Activated B cell treated with CpG ODN at 0.5 μM for 24 hours (primary cell): Measurements from ENCODE around the gene TYW3. TPM values are rescaled to one million over a fixed set of nuclear protein-coding genes. Genes with fewer than 3 reads are reported as not detected.
"Not testable (repeated sequence)": the region's sequence is repeated elsewhere in the genome, so short reads cannot be mapped to it uniquely, and the experiment has no call there.

Source experiments
- ATAC-seq: fragments of 200-7000 bp; cut with Tn5 transposase; one replicate; pipeline ENCODE4 v1.10.0; 2021; ENCODE audit warnings: low read depth, mild to moderate bottlenecking, moderate library complexity
- CTCF ChIA-PET: fragments of 350-600 bp; sonication (Branson Sonifier 250); formaldehyde crosslinking; loops from one replicate; lab custom pipeline; 2021; ENCODE audit warnings: antibody characterized with exemption; lab: Charles Lee
- POLR2A ChIA-PET: fragments of 350-600 bp; sonication (Branson Sonifier 250); formaldehyde crosslinking; loops from one replicate; lab custom pipeline; 2021; ENCODE audit warnings: antibody characterized with exemption; lab: Charles Lee
- DNase-seq: peaks from one replicate; pipeline ENCODE4 v3.0.0; 2022
- H3K27ac Mint-ChIP-seq: one replicate; pipeline ENCODE4 v1.8.0; 2020; ENCODE audit warnings: mixed read lengths
- H3K27me3 Mint-ChIP-seq: one replicate; pipeline ENCODE4 v1.8.0; 2021; ENCODE audit warnings: mixed read lengths
- H3K36me3 Mint-ChIP-seq: one replicate; pipeline ENCODE4 v1.8.0; 2021; ENCODE audit warnings: low read depth, mixed read lengths
- H3K4me1 Mint-ChIP-seq: one replicate; pipeline ENCODE4 v1.8.0; 2021; ENCODE audit warnings: mixed read lengths
- H3K4me3 Mint-ChIP-seq: one replicate; pipeline ENCODE4 v1.8.0; 2020; ENCODE audit warnings: mild to moderate bottlenecking, mixed read lengths
- H3K9me3 Mint-ChIP-seq: one replicate; pipeline ENCODE4 v1.8.0; 2020; ENCODE audit warnings: mixed read lengths
- intact Hi-C: fragments of 100-400 bp; cut with micrococcal nuclease; formaldehyde crosslinking; loops from one replicate; pipeline ENCODE4 v1.15.1; 2024
- total RNA-seq: library from RNA; stranded (reverse); gene quantifications from 2 replicates; pipeline ENCODE4 v1.2.3, GENCODE V29; 2022
- TF ChIP-seq, protein P1 (sequence below): fragments of 200-600 bp; IDR thresholded peaks from one replicate; pipeline ENCODE4 v1.8.0; 2022; ENCODE audit warnings: antibody characterized with exemption, mild to moderate bottlenecking

The TYW3 gene
- total RNA-seq, 1 donor from 2014 or later = 32.6 TPM

GRCh38 chr1:74755475-74755874 is 22.5 kb downstream of the TYW3 start:
- CTCF ChIA-PET = no interaction called here
- Mint-ChIP-seq H3K4me1 (no peaks in the 10 kb centered on the region), H3K36me3 (peaks cover 86% of the 10 kb centered on the region), H3K9me3 (peaks cover 10% of the 10 kb centered on the region), H3K27me3 (no peaks in the 10 kb centered on the region), H3K27ac (no peak overlapping the region), H3K4me3 (no peak overlapping the region)
- DNase-seq (no peak), ATAC-seq (no peak)
- intact Hi-C loops = no loop called here
- TF ChIP-seq, protein P1, sequence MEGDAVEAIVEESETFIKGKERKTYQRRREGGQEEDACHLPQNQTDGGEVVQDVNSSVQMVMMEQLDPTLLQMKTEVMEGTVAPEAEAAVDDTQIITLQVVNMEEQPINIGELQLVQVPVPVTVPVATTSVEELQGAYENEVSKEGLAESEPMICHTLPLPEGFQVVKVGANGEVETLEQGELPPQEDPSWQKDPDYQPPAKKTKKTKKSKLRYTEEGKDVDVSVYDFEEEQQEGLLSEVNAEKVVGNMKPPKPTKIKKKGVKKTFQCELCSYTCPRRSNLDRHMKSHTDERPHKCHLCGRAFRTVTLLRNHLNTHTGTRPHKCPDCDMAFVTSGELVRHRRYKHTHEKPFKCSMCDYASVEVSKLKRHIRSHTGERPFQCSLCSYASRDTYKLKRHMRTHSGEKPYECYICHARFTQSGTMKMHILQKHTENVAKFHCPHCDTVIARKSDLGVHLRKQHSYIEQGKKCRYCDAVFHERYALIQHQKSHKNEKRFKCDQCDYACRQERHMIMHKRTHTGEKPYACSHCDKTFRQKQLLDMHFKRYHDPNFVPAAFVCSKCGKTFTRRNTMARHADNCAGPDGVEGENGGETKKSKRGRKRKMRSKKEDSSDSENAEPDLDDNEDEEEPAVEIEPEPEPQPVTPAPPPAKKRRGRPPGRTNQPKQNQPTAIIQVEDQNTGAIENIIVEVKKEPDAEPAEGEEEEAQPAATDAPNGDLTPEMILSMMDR = no peak
- POLR2A ChIA-PET = interaction anchor here (1.1 kb wide), 1 partner anchor 17 kb away, joined by 3 read pairs; no protein-coding TSS in a partner anchor

- ATAC-seq, DNase-seq, H3K4me3 Mint-ChIP-seq, intact Hi-C loops, POLR2A ChIA-PET, CTCF ChIA-PET, H3K27me3 Mint-ChIP-seq, H3K27ac Mint-ChIP-seq, H3K4me1 Mint-ChIP-seq: not testable (repeated sequence)
- Mint-ChIP-seq H3K9me3 (peaks cover 10% of the 10 kb centered on the region), H3K36me3 (peaks cover 85% of the 10 kb centered on the region)
Observed at GRCh38 chr1:74756650-74757049, 23.7 kb downstream of the TYW3 start.

GRCh38 chr1:74763807-74764206 is 30.9 kb downstream of the TYW3 start:
- CTCF ChIA-PET = interaction anchor here (1.5 kb wide), 1 partner anchor 10 kb away, joined by 4 read pairs; no protein-coding TSS in a partner anchor
- H3K4me3 Mint-ChIP-seq = no peak overlapping the region
- no peak for ATAC-seq
- DNase-seq = no peak
- no peaks in the 10 kb centered on the region for H3K27me3 Mint-ChIP-seq
- H3K9me3 Mint-ChIP-seq = no peaks in the 10 kb centered on the region
- intact Hi-C loops = no loop called here
- no peak overlapping the region for H3K27ac Mint-ChIP-seq
- TF ChIP-seq, protein P1 = no peak
- POLR2A ChIA-PET = no interaction called here
- peaks cover 51% of the 10 kb centered on the region for H3K36me3 Mint-ChIP-seq
- no peaks in the 10 kb centered on the region for H3K4me1 Mint-ChIP-seq

DNA sequence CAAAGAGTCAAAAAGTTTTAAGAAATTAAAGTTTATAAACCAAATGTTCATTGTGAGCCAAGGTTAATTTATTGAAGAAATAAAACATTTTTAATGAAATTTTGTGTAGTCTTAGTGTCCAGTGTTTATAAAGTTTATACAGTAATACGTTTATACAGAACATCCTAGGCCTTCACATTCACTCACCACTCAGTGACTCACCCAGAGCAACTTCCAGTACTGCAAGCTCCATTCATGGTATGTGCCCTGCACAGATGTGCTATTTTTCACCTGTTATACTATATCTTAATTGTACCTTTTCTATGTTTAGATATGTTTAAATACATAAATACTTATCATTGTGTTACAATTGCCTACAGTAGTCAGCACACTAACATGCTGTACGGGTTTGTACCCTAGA is 33.6 kb downstream of the TYW3 start:
- no peaks in the 10 kb centered on the region for H3K9me3 Mint-ChIP-seq
- no peaks in the 10 kb centered on the region for H3K27me3 Mint-ChIP-seq
- peaks cover 30% of the 10 kb centered on the region for H3K36me3 Mint-ChIP-seq
- DNase-seq = no peak
- no peak overlapping the region for H3K4me3 Mint-ChIP-seq
- H3K27ac Mint-ChIP-seq = no peak overlapping the region
- intact Hi-C loops = no loop called here
- no peaks in the 10 kb centered on the region for H3K4me1 Mint-ChIP-seq
- CTCF ChIA-PET = interaction anchor here (1.2 kb wide), 1 partner anchor 11 kb away, joined by 3 read pairs; no protein-coding TSS in a partner anchor
- POLR2A ChIA-PET = no interaction called here
- ATAC-seq = no peak
- TF ChIP-seq, protein P1 = no peak

- DNase-seq (no peak), ATAC-seq (no peak)
- Mint-ChIP-seq H3K4me1 (no peaks in the 10 kb centered on the region), H3K9me3 (no peaks in the 10 kb centered on the region), H3K4me3 (no peak overlapping the region), H3K27ac (no peak overlapping the region), H3K27me3 (no peaks in the 10 kb centered on the region), H3K36me3 (peaks cover 22% of the 10 kb centered on the region)
- intact Hi-C loops = no loop called here
- ChIA-PET POLR2A (no interaction called here), CTCF (no interaction called here)
- TF ChIP-seq, protein P1 = no peak
Observed at GRCh38 chr1:74767490-74767889, 34.5 kb downstream of the TYW3 start.
